GM18526 (cell line): ENCODE results near the gene HS3ST5.

ENCODE experiments used
- POLR2A ChIP-seq: IDR thresholded peaks from 3 replicates; pipeline ENCODE4 v1.6.1; 2011; ENCODE audit not compliant: insufficient read length; ENCODE audit errors: extremely low read depth

HS3ST5 gene

DNA sequence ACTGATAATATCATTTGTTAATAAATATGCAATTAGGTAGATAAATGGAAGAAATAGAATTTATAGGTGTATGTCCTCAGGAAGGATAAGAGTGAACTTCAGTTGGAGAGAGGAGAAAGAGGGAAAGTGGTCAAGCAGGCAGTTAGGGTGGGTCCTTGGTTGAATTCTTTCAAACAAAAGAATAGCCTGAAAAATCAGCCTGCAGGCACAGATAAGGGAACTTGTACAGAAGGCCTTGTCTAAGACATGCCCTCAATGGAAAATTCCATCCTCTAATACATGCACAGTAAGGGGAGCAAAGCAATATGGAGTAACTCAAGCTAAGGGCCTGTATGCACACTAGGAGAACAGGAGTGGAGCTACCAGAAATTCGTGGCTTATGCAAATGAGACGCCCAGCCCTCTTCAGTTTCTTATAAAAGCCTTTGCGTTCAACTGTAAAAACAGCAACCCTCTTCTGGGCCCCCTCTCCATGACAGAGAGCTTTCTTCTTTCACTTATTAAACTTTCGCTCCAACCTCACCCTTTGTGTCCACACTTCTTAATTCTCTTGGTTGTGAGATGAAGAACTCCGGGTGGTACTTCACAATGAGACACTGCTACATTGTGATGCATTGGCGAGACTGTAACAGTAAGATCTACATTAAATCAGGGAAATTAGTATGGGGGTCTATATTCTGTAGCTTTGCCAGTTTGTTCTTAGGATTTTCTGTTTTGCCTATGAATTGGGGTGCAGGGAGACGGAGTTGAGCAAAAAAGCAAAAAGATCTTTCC is 147.0 kb downstream of the HS3ST5 start:
- TF ChIP-seq POLR2A: no peak

GRCh38 chr6:114195027-114195365 is 147.8 kb downstream of the HS3ST5 start:
- TF ChIP-seq POLR2A: no peak

DNA sequence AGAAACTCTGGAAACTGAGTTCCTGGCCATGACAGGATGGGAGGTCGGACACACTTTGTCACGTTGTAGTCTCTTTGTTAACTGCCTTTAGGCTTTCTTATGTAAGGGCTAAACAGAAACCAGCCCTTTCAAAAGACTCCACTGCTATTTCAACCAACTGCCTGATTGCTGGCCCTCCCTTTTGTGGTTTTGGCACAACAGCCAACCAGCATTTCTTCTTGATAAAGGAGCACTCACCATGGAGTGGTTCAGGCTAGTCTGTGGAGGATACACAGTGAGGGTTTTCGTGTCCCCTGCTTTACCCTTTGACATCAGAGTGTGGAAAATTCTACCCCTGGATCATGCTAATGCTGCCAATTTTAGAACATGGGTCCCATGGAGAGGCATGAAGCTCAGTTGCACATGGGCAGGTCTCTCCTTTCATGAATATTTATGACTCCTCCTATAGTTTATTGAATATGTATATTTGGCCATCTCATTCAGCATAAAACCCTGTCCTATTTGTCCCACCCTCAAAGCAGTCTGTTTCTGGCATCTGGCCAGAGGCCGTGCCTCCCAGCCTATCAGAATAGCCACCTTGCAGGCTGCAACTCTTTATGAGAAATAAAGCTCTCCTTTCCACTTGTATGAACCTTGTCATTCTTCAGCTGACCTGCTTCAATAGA is 148.3 kb downstream of the HS3ST5 start:
- TF ChIP-seq POLR2A: no peak

DNA sequence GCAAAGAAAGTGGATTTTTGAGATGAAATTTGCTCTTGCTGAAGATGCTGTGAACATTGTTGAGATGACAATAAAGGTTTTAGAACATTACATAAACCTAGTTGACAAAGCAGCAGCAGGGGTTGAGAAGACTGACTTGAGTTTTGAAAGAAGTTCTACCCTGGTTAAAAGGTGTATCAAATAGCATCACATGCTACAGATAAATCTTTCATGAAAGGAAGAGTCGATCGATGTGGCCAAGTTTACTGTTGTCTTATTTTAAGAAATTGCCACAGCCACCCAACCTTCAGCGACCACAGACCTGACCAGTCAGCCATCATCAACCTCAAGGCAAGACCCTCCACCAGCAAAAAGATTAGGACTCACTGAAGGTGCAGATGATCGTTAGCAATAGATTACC is 155.3 kb downstream of the HS3ST5 start:
- TF ChIP-seq POLR2A: no peak

DNA sequence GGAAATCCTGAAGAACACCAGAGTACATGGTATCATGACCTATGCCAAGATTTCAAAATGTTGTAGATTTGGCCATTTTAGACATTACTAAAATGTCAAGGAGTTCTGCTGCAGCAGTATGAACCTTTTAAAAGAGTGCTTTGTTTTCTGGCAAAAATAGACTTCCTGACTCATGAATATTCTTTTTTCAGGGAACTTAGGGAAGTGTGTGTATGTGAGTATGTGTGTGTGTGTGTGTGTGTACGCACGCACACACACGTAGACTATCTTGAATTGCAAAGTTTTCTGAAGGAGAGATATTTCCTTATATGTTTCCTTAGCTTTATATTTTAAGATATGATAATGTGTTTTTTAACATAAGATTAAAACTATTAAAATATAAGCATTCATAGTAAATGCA is 161.2 kb downstream of the HS3ST5 start:
- TF ChIP-seq POLR2A: no peak

- TF ChIP-seq POLR2A: no peak
These were observed 163.4 kb downstream of the HS3ST5 start for GRCh38 chr6:114179411-114179810.

DNA sequence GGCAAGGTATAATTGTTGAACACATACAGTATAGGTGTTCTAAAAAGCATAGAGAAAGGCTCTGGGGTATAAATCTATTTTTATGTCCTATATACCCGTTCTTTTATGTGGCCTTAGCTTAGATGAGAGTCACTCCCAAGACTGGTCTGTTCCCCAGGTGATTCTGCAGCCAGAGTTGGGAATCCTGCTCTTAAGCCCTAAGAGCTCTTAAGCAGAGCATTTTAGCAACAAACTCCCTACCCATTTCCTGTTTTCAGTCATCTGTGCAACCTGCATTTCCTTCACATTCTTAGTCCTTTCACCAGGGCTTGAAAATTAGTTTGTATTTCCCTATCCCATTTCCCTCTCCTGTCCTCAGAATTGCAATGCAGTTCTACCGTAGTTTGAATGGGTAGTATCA is 166.1 kb downstream of the HS3ST5 start:
- no peak for TF ChIP-seq POLR2A

- no peak for TF ChIP-seq POLR2A
These were observed 170.1 kb downstream of the HS3ST5 start for GRCh38 chr6:114172576-114173260.

- no peak for TF ChIP-seq POLR2A
These were observed 171.3 kb downstream of the HS3ST5 start for GRCh38 chr6:114171473-114171872.

DNA sequence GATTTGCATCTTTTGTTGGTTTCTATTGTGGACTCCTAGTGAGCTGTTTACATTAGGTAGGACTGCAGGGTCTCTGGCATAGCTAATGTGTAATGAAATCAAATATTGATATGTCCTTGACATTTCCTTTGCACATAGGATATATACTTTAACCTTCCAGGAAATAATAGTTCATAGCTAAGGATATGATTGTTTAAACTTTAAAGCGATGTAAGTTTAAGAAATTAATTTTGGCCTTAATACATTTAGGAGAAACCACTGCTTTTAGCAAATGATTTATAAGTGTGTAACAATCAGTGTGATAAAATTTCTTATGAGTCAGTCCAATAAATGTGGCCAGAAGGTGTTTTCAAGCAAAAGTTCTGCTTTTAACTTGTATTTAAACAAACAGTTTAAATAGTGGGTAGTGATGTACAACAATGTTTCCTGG is 171.8 kb downstream of the HS3ST5 start:
- no peak for TF ChIP-seq POLR2A

DNA sequence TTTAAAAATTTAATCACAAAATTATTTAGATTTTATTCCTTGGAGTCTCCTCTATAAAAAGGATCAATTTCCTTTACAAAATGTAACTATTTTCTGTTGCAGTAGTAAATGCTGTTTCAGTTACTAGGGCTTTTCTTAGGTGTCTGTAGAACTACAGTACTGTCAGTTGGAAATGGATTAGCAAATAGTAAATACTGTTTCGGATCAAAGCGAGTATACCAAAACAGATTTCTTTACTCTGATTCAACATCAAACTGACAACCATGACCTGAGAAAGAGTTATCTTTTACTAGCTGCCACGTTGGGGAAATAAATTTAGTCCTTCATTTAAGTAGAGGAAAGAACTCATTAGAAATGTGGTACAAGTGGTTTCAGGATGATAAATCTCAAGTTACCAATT is 172.5 kb downstream of the HS3ST5 start:
- no peak for TF ChIP-seq POLR2A

- no peak for TF ChIP-seq POLR2A
These were observed 173.1 kb downstream of the HS3ST5 start for GRCh38 chr6:114169763-114170162.

- no peak for TF ChIP-seq POLR2A
These were observed 174.9 kb downstream of the HS3ST5 start for GRCh38 chr6:114167583-114168576.

- no peak for TF ChIP-seq POLR2A
These were observed 178.6 kb downstream of the HS3ST5 start for GRCh38 chr6:114164207-114164606.
